HFF-Myc (cell line): ENCODE measurements around the gene FAM222A.

Experiments used
- DNase-seq: peaks from one replicate; pipeline ENCODE4 v3.0.0-alpha.2; 2011; ENCODE audit warnings: low read depth; ENCODE audit errors: extremely low read depth
- H3K4me3 ChIP-seq: replicated peaks from 2 replicates; pipeline ENCODE4 v1.5.1; 2011; ENCODE audit warnings: low read depth, mild to moderate bottlenecking, control low read depth, low read length
- TF ChIP-seq, protein P1 (sequence below): IDR thresholded peaks from 2 replicates; pipeline ENCODE4 v1.5.1; 2012; ENCODE audit warnings: mild to moderate bottlenecking, low read depth, low read length, control low read depth; ENCODE audit errors: missing control alignments

Gene FAM222A

DNA sequence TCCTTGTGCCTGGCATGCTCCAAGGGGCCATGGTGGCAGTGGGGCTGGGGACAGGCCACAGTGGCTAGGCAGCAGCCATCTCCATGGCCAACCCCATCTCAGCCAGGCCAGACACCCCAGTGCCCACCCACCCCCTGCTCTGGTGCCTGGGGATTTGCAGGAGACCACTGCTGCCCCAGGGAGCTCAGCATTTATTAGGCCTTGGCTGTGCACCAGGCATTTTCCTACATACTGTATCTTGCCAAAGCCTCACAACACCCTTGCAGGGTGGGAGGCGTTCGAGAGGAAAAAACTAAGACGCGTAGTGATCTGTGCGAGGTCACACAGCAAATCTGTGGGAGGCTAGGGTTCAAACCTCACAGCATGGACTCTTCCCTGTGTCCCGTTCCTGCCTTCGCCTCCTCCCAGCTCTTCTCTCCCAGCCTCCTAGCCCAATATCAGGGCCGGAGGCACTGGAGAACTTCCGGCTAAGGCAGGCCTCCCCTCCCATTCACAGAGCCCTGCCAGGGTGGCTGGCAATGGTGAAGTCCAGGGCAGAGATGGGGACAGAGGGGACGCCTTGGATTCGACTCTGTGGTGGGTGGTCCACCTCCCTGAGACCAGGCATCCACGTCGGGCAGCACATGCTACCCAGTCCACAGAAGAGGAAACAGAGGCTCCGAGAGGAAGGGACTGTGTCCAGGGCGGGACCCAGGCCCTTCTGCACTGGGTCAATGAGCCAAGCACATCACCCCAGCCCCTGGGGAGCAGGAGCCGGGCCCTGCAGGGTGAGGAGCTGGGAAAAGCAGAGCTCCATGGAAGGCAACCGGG, 57.4 kb downstream of the FAM222A start:
- TF ChIP-seq, protein P1, sequence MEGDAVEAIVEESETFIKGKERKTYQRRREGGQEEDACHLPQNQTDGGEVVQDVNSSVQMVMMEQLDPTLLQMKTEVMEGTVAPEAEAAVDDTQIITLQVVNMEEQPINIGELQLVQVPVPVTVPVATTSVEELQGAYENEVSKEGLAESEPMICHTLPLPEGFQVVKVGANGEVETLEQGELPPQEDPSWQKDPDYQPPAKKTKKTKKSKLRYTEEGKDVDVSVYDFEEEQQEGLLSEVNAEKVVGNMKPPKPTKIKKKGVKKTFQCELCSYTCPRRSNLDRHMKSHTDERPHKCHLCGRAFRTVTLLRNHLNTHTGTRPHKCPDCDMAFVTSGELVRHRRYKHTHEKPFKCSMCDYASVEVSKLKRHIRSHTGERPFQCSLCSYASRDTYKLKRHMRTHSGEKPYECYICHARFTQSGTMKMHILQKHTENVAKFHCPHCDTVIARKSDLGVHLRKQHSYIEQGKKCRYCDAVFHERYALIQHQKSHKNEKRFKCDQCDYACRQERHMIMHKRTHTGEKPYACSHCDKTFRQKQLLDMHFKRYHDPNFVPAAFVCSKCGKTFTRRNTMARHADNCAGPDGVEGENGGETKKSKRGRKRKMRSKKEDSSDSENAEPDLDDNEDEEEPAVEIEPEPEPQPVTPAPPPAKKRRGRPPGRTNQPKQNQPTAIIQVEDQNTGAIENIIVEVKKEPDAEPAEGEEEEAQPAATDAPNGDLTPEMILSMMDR: no peak
- DNase-seq: no peak

DNA sequence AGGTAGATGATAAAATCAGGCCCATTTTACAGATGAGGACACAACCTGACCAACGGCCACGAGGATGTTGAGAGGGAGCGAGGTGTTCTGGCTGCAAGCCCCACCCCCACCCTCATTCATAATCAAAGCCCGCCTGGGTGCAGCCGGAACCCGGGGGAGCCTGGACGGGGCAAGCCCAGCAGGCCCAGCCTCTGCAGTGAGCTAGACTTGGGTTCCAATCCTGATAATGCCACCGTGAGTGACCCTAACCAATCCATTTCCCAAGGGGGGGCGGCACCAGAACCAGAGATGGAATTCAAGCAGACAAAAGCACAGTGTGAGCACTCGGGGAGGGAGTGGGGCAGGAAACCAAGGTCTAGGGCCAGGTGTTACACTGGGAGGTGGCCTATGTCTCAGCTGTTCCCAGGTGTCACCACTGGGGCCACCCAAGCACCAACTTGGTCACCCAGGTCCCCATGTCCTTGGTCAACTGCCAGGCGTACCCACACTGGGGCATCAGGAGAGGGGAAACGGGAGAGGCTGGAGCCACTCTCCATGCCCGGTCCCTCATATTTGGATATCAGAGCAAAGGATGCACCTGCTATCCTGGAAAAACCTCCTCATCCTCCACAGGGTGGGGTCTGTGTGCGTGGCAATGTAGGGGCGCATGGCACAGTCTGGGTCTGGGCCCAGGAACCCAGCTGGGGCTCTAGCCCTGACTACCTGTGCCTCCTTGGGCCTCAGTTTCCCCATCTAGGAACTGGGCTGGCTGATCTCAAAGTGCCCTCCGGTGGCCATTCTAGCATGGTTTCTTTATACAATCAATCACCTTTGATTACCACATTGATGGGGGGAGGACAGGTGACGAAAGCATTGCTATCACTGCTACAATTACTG, 58.4 kb downstream of the FAM222A start:
- TF ChIP-seq, protein P1: peak; percentile 7
- DNase-seq: no peak
- H3K4me3 ChIP-seq: peak overlapping the region; percentile 38

More for the DNA sequence above, 57.4 kb downstream of the FAM222A start:
- H3K4me3 ChIP-seq: no peak overlapping the region

DNA sequence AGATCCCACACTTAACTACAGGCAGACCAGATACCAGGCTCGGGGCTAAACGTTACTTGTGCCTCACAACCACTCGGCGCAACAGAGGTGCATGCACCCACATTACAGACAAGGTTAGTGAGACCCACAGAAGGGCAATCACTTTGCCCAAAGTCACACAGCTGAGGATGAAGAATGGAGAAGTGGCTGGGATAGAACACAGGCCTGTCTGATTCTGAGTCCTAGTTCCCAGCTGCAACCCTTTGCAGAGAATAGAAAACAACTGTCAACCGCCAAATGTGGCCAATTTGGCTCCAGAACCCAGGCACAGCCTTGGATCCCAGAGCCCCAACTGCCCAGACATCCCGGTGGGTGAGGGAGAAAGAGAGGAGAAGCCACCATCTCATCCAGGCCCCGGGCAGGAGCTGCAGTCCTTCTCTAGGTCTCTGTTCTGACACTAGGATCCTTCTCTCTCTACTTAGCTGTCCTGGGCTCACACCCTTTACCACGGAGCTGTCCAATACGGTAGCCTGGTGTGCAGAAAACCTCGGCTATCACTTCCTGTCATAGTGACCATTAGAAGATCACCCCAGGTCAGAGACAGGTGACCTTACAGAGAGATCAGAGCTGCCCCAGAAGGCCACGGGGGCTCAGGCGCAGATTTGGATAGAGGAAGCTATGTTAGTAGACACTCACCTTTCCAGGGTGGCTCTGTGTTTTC, 59.1 kb downstream of the FAM222A start:
- TF ChIP-seq, protein P1: no peak
- DNase-seq: no peak
- peak overlapping the region; percentile 38 for H3K4me3 ChIP-seq

DNA sequence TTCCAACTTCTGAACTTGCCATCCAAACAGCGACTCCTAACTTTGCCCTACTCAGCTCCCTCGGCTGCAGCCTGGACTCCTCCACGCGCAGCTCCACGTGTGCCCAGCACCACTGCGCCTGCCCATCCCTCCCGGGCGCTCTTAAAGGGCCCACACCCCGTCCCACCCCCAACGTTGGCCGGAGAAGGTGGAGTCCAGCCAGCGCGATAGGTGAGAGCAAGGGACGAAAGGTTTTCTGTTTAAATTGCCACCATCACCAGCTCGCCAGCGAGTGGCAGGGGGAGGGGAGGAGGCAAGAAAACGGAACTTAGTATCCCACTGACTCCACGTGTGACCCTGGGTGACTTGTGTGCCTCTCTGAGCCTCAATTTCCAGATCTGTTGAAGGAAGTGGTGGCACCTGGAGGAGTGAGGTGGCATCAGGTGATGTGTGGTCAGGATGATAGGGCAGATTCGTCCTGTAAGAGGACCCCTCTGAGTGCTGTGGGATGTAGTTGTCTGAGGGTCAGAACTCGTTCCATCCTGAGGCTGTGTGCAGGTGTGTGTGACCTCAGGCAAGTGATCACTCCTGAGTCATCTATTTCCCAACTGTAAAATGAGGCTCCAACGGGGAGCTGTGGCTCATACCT, 59.9 kb downstream of the FAM222A start:
- peak overlapping the region; percentile 38 for H3K4me3 ChIP-seq
- no peak for DNase-seq

DNA sequence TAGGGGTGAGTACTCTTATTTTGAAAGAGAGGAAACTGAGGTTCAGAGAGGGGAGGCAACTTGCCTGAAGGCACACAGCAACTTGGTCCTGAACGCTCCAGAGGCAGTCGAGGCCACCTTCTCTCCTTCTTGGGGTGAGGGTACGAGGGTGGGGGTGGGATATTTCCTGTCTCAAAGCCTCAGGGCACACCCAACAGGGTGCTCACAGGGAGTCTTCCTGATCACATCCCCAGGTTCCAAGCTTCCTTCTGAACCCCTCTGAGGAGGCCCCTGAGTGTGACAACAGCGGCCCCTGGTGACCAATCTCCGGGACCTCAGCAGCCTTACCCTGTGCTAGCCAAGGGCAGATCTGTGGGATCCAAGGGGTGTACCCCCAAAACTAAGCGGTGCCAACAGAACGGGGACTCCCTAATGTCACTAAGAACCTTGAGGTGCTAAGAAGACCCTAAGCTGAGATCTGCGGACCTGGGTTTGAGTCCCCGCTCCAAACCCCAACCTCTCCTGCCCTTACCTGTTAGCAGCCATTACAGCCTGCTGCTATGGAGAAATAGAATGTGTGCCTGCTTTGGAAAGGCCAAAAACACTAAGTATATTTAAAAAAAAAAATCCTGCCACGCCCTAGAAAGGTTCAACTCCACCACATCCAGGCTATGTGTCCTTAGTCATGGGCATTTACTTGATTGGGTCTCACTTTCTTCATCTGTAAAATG, 61.7 kb downstream of the FAM222A start:
- DNase-seq: peak; percentile 24
- no peak overlapping the region for H3K4me3 ChIP-seq
- TF ChIP-seq, protein P1: peak; percentile 96

More for the DNA sequence above, 59.9 kb downstream of the FAM222A start:
- TF ChIP-seq, protein P1: no peak
